Measurements from ENCODE around the gene CTNNA3.

Gene CTNNA3

DNA sequence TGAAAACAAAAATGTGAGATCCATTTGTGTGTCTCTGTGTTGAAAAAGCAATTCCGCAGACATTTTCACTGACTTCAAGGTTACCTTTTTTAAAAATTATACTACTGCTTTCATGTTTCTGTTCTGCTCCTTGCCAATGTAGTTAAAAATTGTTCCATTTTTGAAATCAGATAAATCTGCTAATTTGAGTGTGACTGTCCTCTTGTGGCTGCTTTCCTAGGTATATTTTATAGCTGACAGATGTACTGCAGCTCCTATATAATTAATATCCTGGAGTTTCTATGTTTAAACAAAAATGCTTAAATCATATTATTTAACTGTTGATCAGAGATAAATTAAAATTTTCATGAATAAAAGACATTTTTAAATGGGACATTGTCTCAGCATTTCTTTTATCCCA is 947.8 kb downstream of the CTNNA3 start:
- DNase-seq (ENCODE audit: low read depth), result no peak
- TF ChIP-seq, protein P1, sequence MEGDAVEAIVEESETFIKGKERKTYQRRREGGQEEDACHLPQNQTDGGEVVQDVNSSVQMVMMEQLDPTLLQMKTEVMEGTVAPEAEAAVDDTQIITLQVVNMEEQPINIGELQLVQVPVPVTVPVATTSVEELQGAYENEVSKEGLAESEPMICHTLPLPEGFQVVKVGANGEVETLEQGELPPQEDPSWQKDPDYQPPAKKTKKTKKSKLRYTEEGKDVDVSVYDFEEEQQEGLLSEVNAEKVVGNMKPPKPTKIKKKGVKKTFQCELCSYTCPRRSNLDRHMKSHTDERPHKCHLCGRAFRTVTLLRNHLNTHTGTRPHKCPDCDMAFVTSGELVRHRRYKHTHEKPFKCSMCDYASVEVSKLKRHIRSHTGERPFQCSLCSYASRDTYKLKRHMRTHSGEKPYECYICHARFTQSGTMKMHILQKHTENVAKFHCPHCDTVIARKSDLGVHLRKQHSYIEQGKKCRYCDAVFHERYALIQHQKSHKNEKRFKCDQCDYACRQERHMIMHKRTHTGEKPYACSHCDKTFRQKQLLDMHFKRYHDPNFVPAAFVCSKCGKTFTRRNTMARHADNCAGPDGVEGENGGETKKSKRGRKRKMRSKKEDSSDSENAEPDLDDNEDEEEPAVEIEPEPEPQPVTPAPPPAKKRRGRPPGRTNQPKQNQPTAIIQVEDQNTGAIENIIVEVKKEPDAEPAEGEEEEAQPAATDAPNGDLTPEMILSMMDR (IDR thresholded peaks at IDR 0.05; ENCODE audit: control insufficient read depth, insufficient read depth, low read depth, low read length, missing control alignments), result no peak

DNA sequence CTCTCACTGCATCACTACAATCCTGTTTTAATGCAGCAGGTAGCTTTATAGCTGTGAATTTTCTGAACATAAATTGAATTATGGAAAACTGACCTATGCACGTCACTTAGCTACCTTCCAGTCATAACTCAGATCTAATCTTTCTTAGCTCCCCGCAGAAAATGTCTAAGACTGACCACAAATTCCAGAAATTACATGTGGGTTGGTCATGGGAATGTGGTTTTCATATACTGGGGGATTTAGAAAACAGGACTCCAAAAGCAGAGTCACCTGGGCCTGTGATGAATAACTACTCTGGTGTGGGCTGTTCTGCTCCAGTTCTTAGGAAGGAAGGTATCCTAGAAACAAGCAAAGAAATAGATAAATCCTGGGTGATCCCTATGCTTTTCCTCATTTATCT is 948.5 kb downstream of the CTNNA3 start:
- TF ChIP-seq, protein P1 (IDR thresholded peaks at IDR 0.05; ENCODE audit: control insufficient read depth, insufficient read depth, low read depth, low read length, missing control alignments), result no peak
- no peak overlapping the region for H3K4me3 ChIP-seq (ENCODE audit: control insufficient read depth, low read depth, low read length)
- DNase-seq (ENCODE audit: low read depth), result peak; percentile 38

More for the DNA sequence above, 947.8 kb downstream of the CTNNA3 start:
- no peak overlapping the region for H3K4me3 ChIP-seq (ENCODE audit: control insufficient read depth, low read depth, low read length)

DNA sequence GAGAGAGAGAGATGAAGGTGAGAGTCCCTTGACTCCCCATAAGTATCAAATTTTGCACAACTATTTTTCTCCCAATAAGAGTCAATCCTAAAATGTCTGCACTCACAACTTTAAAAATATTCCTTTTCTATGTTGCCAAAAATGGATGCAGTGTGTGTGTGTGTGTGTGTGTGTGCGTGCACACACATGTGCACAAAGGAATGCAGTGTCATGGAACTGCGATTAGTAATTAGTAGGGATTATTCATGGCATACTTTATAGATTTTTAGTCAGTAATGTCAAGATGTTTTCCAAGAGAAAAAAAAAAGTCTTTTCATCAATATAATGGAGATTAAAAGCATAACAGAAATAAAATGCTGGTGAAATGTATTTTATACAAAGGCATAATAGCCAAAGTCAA is 949.3 kb downstream of the CTNNA3 start:
- DNase-seq (ENCODE audit: low read depth), result no peak
- TF ChIP-seq, protein P1 (IDR thresholded peaks at IDR 0.05; ENCODE audit: control insufficient read depth, insufficient read depth, low read depth, low read length, missing control alignments), result no peak
- no peak overlapping the region for H3K4me3 ChIP-seq (ENCODE audit: control insufficient read depth, low read depth, low read length)

DNA sequence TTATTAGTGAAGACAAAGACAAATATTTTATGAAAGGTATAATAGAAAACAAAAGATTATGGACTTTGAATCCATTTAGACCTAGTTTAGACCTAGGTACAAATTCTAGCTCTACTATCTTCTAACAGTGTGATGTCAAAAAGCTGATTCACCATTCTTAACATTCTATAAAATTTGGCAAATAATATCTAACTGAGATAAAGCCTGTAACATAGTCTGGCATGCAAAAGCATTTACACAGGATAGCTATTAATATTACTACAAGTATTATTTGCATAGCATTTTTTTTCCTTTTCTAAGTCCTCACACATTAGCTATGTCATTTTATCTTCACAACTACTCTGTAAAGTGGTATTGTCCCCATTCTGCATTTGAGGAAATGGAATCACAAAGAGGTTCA is 949.7 kb downstream of the CTNNA3 start:
- TF ChIP-seq, protein P1 (IDR thresholded peaks at IDR 0.05; ENCODE audit: control insufficient read depth, insufficient read depth, low read depth, low read length, missing control alignments), result no peak
- no peak for DNase-seq (ENCODE audit: low read depth)
- no peak overlapping the region for H3K4me3 ChIP-seq (ENCODE audit: control insufficient read depth, low read depth, low read length)

DNA sequence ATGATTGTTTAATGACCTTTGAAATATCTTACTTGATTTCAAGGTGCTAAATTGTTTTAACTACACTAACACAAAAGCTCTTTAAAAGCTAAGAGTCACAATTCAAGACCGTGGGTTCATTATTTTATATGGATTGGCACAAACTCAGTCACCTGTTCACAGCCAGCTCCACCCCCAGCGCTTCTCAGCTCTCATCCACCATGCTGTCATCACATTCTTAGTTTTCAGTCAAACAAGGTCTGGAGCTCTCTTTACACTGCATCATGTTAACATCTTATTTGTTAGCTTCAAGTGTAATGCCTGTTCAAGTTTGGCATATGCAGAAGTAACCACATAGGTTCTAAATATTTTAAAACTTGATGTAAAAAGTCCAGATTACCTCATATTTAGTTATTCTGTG is 951.1 kb downstream of the CTNNA3 start:
- H3K4me3 ChIP-seq (ENCODE audit: control insufficient read depth, low read depth, low read length), result no peak overlapping the region
- TF ChIP-seq, protein P1 (IDR thresholded peaks at IDR 0.05; ENCODE audit: control insufficient read depth, insufficient read depth, low read depth, low read length, missing control alignments), result no peak
- no peak for DNase-seq (ENCODE audit: low read depth)

DNA sequence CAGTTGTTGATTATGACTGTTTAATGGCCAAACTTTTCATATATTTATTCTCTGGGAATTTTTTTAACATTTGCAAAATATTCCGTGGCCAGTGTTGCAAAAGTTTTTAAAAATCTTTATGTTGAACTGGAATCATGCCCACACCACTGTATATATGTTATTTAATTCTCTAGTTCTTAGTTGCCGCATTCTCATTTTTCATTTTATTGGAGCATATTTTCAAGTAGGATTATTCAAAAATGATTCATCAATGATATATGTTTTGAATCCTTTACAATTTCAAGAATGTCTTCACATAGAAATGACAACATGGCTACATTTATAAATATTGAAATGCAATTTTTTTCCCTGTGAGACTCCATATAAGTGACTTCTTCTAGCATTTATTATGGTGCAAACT is 958.8 kb downstream of the CTNNA3 start:
- no peak for DNase-seq (ENCODE audit: low read depth)
- TF ChIP-seq, protein P1 (IDR thresholded peaks at IDR 0.05; ENCODE audit: control insufficient read depth, insufficient read depth, low read depth, low read length, missing control alignments), result no peak

More for the DNA sequence above, 958.8 kb downstream of the CTNNA3 start:
- no peak overlapping the region for H3K4me3 ChIP-seq (ENCODE audit: control insufficient read depth, low read depth, low read length)
